Endodermal cell (in vitro differentiated cells): ENCODE data around the gene C3orf20. TPM values are rescaled to one million over a fixed set of nuclear protein-coding genes. Genes with fewer than 3 reads are reported as not detected.

Source experiments
- DNase-seq: peaks from one replicate; pipeline ENCODE4 v3.0.0-alpha.2; 2017
- H3K27ac ChIP-seq: 2 replicates; pipeline ENCODE4 v1.5.1; 2013; ENCODE audit warnings: mild to moderate bottlenecking, low read depth, low read length, moderate library complexity
- H3K27me3 ChIP-seq: 2 replicates; pipeline ENCODE4 v1.6.1; 2013; ENCODE audit warnings: mild to moderate bottlenecking, low read length, moderate library complexity; ENCODE audit not compliant: insufficient read depth, control insufficient read depth, poor library complexity, severe bottlenecking
- H3K36me3 ChIP-seq: 2 replicates; pipeline ENCODE4 v1.7.0; 2013; ENCODE audit warnings: mild to moderate bottlenecking, low read length, moderate library complexity; ENCODE audit not compliant: control insufficient read depth, insufficient read depth
- H3K4me1 ChIP-seq: one replicate; pipeline ENCODE4 v1.7.0; 2013; ENCODE audit warnings: low read length; ENCODE audit not compliant: control insufficient read depth, insufficient read depth
- H3K4me3 ChIP-seq: 2 replicates; pipeline ENCODE4 v1.5.1; 2013; ENCODE audit warnings: mild to moderate bottlenecking, low read length, moderate library complexity
- H3K9ac ChIP-seq: 2 replicates; pipeline ENCODE4 v1.6.1; 2013; ENCODE audit warnings: mild to moderate bottlenecking, low read length, moderate library complexity; ENCODE audit not compliant: poor library complexity, severe bottlenecking; ENCODE audit errors: extremely low read depth
- H3K9me3 ChIP-seq: 2 replicates; pipeline ENCODE4 v1.6.1; 2013; ENCODE audit warnings: mild to moderate bottlenecking, low read length, moderate library complexity; ENCODE audit not compliant: control insufficient read depth
- H3K27ac Mint-ChIP-seq: 2 replicates; pipeline ENCODE4 v1.8.0; 2020; ENCODE audit warnings: mixed read lengths
- H3K27me3 Mint-ChIP-seq: 2 replicates; pipeline ENCODE4 v1.8.0; 2021; ENCODE audit warnings: mild to moderate bottlenecking, mixed read lengths; ENCODE audit not compliant: insufficient read depth
- H3K36me3 Mint-ChIP-seq: 2 replicates; pipeline ENCODE4 v1.8.0; 2020; ENCODE audit warnings: low read depth, mixed read lengths
- H3K4me1 Mint-ChIP-seq: 2 replicates; pipeline ENCODE4 v1.8.0; 2020; ENCODE audit warnings: mixed read lengths
- H3K4me3 Mint-ChIP-seq: 2 replicates; pipeline ENCODE4 v1.8.0; 2020; ENCODE audit warnings: mild to moderate bottlenecking, moderate library complexity, mixed read lengths
- H3K9me3 Mint-ChIP-seq: 2 replicates; pipeline ENCODE4 v1.8.0; 2020; ENCODE audit warnings: mild to moderate bottlenecking, mixed read lengths
- WGBS, 2 experiments: methylation state at CpG; one replicate each; pipeline versions ENCODE4 v1.1.5 to v1.1.7; 2013; ENCODE audit warnings: missing lambda C conversion rate in 2 of 2, mixed read lengths in 1 of 2; ENCODE audit not compliant: insufficient coverage in 1 of 2, insufficient read length in 1 of 2; 5-methylcytosine and 5-hydroxymethylcytosine counted together
- total RNA-seq, 2 donors: library from RNA; stranded (reverse); fragmentation: NEBNext Ultra II Directional in 1 of 2; extraction: Animal tissue kit (Norgen Biotek cat#: 25700) in 1 of 2; gene quantifications; 2 replicates in 1 of 2; 3 replicates in 1 of 2; pipeline ENCODE4 v1.2.1, GENCODE V29; 2021
- TF ChIP-seq, protein P1 (sequence below): fragments of 200-600 bp; sonication (generic); conservative IDR thresholded peaks from 2 replicates; pipeline ENCODE4 v1.5.0; 2021; ENCODE audit warnings: antibody characterized with exemption, mild to moderate bottlenecking

The C3orf20 gene
- total RNA-seq, 2 donors from 2014 or later, result not detected

DNA sequence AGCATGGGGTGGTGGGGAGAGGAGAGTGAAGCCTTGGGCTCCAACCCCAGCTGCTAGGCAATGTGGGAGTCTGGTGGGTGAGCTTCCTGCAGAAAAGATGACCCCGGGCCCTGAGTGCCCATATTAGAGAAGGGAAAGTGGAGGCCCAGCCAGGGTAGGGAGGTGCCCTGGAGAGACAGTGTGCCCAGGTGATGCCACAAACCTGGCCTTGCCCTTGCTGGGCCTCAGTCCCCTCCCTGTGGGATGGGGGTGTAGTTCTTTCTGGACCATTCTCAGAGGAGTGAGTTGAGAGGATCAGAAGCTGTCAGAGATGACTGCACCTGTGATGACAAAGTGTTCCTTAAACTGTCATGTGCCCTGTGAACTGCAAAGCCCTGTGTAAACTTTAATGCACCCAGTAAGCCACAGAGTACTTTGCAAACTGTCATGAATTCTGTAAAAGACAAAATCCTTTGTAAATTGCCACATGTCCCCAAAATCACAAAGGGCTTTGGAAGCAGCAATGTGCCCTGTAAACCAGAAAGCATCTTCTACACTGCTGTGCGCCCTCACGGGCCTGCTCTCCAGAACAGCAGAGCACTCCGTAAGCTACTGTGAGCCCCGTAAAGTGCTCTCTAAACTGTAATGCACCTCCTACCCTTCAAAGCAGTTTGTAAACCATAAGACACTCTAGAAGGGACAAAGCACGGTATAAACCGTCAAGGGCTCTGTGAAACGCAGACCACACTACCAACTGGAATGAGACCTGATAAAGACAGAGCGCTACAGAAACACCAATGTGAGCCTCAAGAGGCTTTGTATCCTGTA lies 92.5 kb downstream of the C3orf20 start:
- TF ChIP-seq, protein P1, sequence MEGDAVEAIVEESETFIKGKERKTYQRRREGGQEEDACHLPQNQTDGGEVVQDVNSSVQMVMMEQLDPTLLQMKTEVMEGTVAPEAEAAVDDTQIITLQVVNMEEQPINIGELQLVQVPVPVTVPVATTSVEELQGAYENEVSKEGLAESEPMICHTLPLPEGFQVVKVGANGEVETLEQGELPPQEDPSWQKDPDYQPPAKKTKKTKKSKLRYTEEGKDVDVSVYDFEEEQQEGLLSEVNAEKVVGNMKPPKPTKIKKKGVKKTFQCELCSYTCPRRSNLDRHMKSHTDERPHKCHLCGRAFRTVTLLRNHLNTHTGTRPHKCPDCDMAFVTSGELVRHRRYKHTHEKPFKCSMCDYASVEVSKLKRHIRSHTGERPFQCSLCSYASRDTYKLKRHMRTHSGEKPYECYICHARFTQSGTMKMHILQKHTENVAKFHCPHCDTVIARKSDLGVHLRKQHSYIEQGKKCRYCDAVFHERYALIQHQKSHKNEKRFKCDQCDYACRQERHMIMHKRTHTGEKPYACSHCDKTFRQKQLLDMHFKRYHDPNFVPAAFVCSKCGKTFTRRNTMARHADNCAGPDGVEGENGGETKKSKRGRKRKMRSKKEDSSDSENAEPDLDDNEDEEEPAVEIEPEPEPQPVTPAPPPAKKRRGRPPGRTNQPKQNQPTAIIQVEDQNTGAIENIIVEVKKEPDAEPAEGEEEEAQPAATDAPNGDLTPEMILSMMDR, result no peak
- DNase-seq, result no peak
- Mint-ChIP-seq H3K27me3 (no peaks in the 10 kb centered on the region), H3K36me3 (no peaks in the 10 kb centered on the region), H3K4me3 (no peak overlapping the region), H3K4me1 (no peaks in the 10 kb centered on the region), H3K9me3 (no peaks in the 10 kb centered on the region), H3K27ac (no peak overlapping the region)
- H3K27me3 ChIP-seq, result no peaks in the 10 kb centered on the region
- H3K4me1 ChIP-seq, result no peaks in the 10 kb centered on the region
- no peaks in the 10 kb centered on the region for H3K9me3 ChIP-seq
- H3K4me3 ChIP-seq, result no peak overlapping the region
- no peak overlapping the region for H3K27ac ChIP-seq
- H3K36me3 ChIP-seq, result no peaks in the 10 kb centered on the region
- WGBS, 2 experiments, result 91 to 93% methylated on average over 7 to 9 of the region's 9 CpGs
- H3K9ac ChIP-seq, result no peak overlapping the region

DNA sequence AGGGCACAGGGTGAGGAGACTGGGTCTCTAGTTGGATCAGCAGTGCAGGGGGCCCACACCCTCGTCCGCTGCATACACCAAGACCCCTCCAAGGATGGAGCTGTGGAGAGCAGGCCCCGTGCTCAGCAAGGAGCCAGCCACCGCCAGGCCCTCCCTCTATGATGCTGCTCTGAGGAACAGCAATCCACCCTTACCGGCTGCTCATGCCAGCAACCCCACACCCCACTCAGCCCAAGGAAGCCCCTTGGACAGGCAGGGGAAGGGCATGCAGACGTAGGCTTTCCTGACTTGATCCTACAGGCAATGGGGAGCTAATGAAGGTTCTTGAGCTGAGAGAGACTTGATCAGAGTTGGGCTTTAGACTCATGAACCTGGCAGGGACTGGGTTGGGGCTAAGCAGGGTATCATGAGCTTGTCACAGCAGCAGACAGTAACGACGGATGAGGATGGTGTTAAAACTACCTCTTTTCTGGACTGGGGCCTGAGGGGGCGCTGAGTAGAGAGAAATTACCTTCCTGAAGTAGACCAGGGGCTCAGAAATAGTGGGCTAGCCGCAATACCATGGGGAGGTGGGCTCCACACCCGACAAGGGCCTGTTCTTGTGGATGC lies 93.3 kb downstream of the C3orf20 start:
- no peaks in the 10 kb centered on the region for H3K4me1 Mint-ChIP-seq
- Histone ChIP-seq H3K4me1 (no peaks in the 10 kb centered on the region), H3K9me3 (no peaks in the 10 kb centered on the region), H3K36me3 (no peaks in the 10 kb centered on the region), H3K4me3 (no peak overlapping the region), H3K27ac (no peak overlapping the region), H3K27me3 (no peaks in the 10 kb centered on the region), H3K9ac (no peak overlapping the region)
- TF ChIP-seq, protein P1, result no peak
- no peak overlapping the region for H3K27ac Mint-ChIP-seq
- 91 to 96% methylated on average over 8 to 11 of the region's 11 CpGs for WGBS, 2 experiments
- H3K9me3 Mint-ChIP-seq, result no peaks in the 10 kb centered on the region
- no peaks in the 10 kb centered on the region for H3K27me3 Mint-ChIP-seq
- DNase-seq, result no peak
- H3K4me3 Mint-ChIP-seq, result no peak overlapping the region
- no peaks in the 10 kb centered on the region for H3K36me3 Mint-ChIP-seq

DNA sequence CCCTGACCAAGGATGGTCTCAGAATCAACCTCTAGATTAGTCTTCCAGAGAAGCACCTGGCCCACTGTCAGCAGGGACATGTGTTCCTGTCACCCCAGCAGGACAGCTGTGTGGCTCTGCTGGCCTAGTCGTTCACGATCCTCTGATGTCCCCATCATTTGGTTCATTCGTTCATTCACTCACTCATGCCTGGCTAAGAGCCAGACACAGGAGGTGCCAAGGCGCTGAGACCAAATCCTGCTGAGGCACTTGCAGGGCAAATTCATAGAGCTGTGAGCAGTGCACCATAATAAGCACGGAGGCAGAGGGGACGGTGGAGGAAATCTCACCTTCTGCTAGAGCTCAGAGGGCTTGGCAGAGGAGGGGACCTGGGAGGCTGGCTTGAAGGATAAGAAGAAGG lies 93.9 kb downstream of the C3orf20 start:
- DNase-seq, result no peak
- TF ChIP-seq, protein P1, result no peak
- no peaks in the 10 kb centered on the region for H3K36me3 ChIP-seq
- Mint-ChIP-seq H3K4me1 (no peaks in the 10 kb centered on the region), H3K4me3 (no peak overlapping the region), H3K36me3 (no peaks in the 10 kb centered on the region), H3K27me3 (no peaks in the 10 kb centered on the region), H3K27ac (no peak overlapping the region), H3K9me3 (no peaks in the 10 kb centered on the region)
- no peak overlapping the region for H3K4me3 ChIP-seq
- H3K9me3 ChIP-seq, result no peaks in the 10 kb centered on the region
- no peak overlapping the region for H3K9ac ChIP-seq
- no peak overlapping the region for H3K27ac ChIP-seq
- no peaks in the 10 kb centered on the region for H3K4me1 ChIP-seq
- 91 to 100% methylated on average over 3 to 6 of the region's 6 CpGs for WGBS, 2 experiments
- H3K27me3 ChIP-seq, result no peaks in the 10 kb centered on the region
